HAP-1 (cell line): ENCODE data around the gene RNF150.
"Not testable (repeated sequence)": the region's sequence is repeated elsewhere in the genome, so short reads cannot be mapped to it uniquely, and the experiment has no call there.

Experiments
- DNase-seq, 2 experiments: peaks; one replicate each; pipeline ENCODE4 v3.0.0-alpha.2; 2016 to 2020; ENCODE audit warnings: low spot score in 2 of 2
- H3K27me3 ChIP-seq: fragments of 250-450 bp; sonication (Bioruptor Pico); 2 replicates; pipeline ENCODE4 v1.5.1; 2020; ENCODE audit warnings: low read depth, mild to moderate bottlenecking, moderate library complexity
- H3K36me3 ChIP-seq: fragments of 250-450 bp; sonication (Bioruptor Pico); replicated peaks from 2 replicates; pipeline ENCODE4 v1.5.1; 2020; ENCODE audit warnings: mild to moderate bottlenecking
- H3K4me1 ChIP-seq: fragments of 250-450 bp; sonication (Bioruptor Pico); 2 replicates; pipeline ENCODE4 v1.5.1; 2020; ENCODE audit warnings: mild to moderate bottlenecking
- H3K4me3 ChIP-seq: fragments of 250-450 bp; sonication (Bioruptor Pico); 2 replicates; pipeline ENCODE4 v1.5.1; 2020; ENCODE audit warnings: mild to moderate bottlenecking, moderate library complexity
- H3K9me3 ChIP-seq: fragments of 250-450 bp; sonication (Bioruptor Pico); 2 replicates; pipeline ENCODE4 v1.5.1; 2020; ENCODE audit warnings: mild to moderate bottlenecking, moderate library complexity
- in situ Hi-C: fragments of 300-500 bp; cut with MboI; formaldehyde crosslinking; loops from 3 replicates; pipeline ENCODE4 v1.14.3; 2020; ENCODE audit warnings: low sequenced_read_pairs, inconsistent platforms, mixed read lengths

Gene RNF150

DNA sequence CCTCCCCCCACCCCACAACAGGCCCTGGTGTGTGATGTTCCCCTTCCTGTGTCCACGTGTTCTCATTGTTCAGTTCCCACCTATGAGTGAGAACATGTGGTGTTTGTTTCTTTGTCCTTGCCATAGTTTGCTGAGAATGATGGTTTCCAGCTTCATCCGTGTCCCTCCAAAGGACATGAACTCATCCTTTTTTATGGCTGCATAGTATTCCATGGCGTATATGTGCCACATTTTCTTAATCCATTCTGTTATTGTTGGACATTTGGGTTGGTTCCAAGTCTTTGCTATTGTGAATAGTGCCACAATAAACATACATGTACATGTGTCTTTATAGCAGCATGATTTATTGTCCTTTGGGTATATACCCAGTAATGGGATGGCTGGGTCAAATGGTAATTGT is 312.7 kb downstream of the RNF150 start:
- H3K27me3 ChIP-seq, H3K4me3 ChIP-seq, H3K9me3 ChIP-seq, in situ Hi-C loops, DNase-seq, H3K36me3 ChIP-seq: not testable (repeated sequence)
- H3K4me1 ChIP-seq, result peaks cover 17% of the 10 kb centered on the region

- peak; percentile 79 to 89 for DNase-seq
- in situ Hi-C loops, result no loop called here
Measured at GRCh38 chr4:140819610-140820009, 313.7 kb downstream of the RNF150 start.

GRCh38 chr4:140818433-140818832 is 314.8 kb downstream of the RNF150 start:
- no peak for DNase-seq
- peaks cover 14% of the 10 kb centered on the region for H3K4me1 ChIP-seq
- H3K27me3 ChIP-seq, result no peaks in the 10 kb centered on the region
- in situ Hi-C loops, result no loop called here
- no peaks in the 10 kb centered on the region for H3K9me3 ChIP-seq
- H3K4me3 ChIP-seq, result no peak overlapping the region
- H3K36me3 ChIP-seq, result no peaks in the 10 kb centered on the region

More at GRCh38 chr4:140819610-140820009, 313.7 kb downstream of the RNF150 start:
- Histone ChIP-seq H3K9me3 (no peaks in the 10 kb centered on the region), H3K27me3 (no peaks in the 10 kb centered on the region), H3K4me3 (no peak overlapping the region), H3K36me3 (no peaks in the 10 kb centered on the region), H3K4me1 (peaks cover 14% of the 10 kb centered on the region)

GRCh38 chr4:140816806-140817510 is 316.3 kb downstream of the RNF150 start:
- Histone ChIP-seq H3K9me3 (no peaks in the 10 kb centered on the region), H3K36me3 (no peaks in the 10 kb centered on the region), H3K4me3 (no peak overlapping the region), H3K27me3 (no peaks in the 10 kb centered on the region), H3K4me1 (peaks cover 14% of the 10 kb centered on the region)
- no peak for DNase-seq
- in situ Hi-C loops, result no loop called here

DNA sequence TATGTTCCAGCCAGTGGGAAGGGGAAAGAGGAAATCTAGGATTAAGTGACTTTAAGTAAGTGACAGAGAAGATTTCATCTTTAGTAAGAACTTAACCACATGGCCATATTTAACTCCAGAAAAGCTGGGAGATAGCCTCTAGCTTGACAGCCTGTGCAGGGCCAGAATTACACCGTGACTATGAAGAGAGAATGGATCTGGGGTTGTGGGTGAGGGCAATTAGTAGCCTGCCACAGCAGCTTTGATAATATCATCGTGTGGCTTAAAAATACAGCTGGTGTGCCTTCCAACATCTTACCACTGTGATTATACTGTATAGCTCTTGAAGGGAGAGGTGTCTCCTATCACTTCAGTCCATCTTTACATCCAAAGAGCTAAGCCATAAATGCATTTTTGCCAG is 319.5 kb downstream of the RNF150 start:
- no peak for DNase-seq

DNA sequence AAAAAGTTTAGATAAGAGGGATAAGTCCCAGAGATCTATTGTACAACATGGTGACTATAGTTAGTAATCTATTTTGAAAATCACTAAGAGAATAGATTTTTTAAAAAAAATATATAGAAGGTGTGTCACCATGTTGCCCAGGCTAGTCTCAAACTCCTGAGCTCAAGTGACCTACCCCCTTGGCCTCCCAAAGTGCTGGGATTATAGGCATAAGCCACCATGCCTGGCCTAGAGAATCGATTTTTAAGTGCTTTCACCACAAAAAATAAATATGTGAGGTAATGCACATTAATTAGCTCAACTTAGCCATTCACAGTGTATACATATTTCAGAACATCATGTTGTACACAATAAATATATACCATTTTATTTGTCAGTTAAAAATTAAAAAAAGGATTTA is 320.4 kb downstream of the RNF150 start:
- H3K9me3 ChIP-seq, result 0 out of 2 replicates have a peak, but pooled peaks cover 2% of the 10 kb centered on the region
- no peak for DNase-seq

More for the DNA sequence above, 319.5 kb downstream of the RNF150 start:
- Histone ChIP-seq H3K9me3 (0 out of 2 replicates have a peak, but pooled peaks cover 2% of the 10 kb centered on the region), H3K36me3 (no peaks in the 10 kb centered on the region), H3K4me1 (peaks cover 5% of the 10 kb centered on the region), H3K4me3 (no peak overlapping the region), H3K27me3 (no peaks in the 10 kb centered on the region)
- in situ Hi-C loops, result no loop called here

DNA sequence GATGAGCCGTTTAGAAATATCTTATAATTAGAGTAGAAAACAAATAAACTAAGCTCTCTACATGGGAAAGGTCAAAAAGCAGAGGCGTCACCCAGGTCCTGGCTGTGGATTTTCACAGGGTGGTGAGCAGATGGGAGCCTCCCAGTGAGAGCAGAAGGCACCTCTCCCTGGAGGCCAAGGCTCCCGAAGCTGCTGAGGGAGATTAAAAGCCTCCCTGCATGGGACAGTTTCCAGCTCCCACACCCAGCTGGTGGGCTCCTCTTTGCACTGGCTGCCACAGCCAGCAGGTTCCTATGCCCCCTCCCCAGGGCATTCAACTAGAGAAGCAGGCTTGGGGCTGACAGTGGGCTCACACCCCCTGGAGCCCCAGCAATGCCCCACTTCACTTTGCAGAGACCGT is 321.8 kb downstream of the RNF150 start:
- Histone ChIP-seq H3K9me3 (0 out of 2 replicates have a peak, but pooled peaks cover 2% of the 10 kb centered on the region), H3K4me3 (no peak overlapping the region), H3K27me3 (no peaks in the 10 kb centered on the region), H3K4me1 (peaks cover 3% of the 10 kb centered on the region), H3K36me3 (no peaks in the 10 kb centered on the region)
- DNase-seq, result no peak
- in situ Hi-C loops, result no loop called here

More for the DNA sequence above, 320.4 kb downstream of the RNF150 start:
- in situ Hi-C loops, result no loop called here
- peaks cover 3% of the 10 kb centered on the region for H3K4me1 ChIP-seq
- no peaks in the 10 kb centered on the region for H3K27me3 ChIP-seq
- no peaks in the 10 kb centered on the region for H3K36me3 ChIP-seq
- H3K4me3 ChIP-seq, result no peak overlapping the region

DNA sequence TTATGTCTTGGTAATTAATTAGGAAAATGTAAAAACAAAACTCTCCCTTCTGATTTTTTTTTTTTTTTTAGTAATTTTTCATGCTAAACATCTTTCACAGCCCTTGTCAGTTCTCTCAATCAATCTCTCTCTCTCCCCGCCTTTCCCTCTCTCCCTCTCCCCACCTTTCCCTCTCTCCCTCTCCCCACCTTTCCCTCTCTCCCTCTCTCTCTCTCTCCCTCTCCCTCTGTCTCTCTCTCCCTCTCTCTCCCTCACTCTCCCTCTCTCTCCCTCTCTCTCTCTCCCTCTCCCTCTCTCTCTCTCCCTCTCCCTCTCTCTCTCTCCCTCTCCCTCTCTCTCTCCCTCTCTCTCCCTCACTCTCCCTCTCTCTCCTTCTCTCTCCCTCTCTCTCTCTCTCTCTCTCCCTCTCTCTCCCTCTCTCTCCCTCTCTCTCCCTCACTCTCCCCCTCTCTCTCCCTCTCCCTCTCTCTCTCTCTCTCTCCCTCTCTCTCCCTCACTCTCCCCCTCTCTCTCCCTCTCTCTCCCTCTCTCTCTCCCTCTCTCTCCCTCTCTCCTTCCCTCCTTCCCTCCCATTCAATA is 322.6 kb downstream of the RNF150 start:
- H3K9me3 ChIP-seq, H3K36me3 ChIP-seq, H3K4me1 ChIP-seq, in situ Hi-C loops, H3K27me3 ChIP-seq, H3K4me3 ChIP-seq, DNase-seq: not testable (repeated sequence)
